ENCODE results near the gene EXOC4. TPM values are rescaled to one million over a fixed set of nuclear protein-coding genes. Genes with fewer than 3 reads are reported as not detected.

The EXOC4 gene
- total and polyA plus RNA-seq, 2 of the 8 experiments (the other 6 are each of a cell fraction or from before 2014, with no cell fraction given) = 27.0 to 67.3 TPM

GRCh38 chr7:133948588-133948987 lies 695.7 kb downstream of the EXOC4 start:
- no peak overlapping the region for H3K27ac ChIP-seq (ENCODE audit: low read depth, low read length)
- no peak overlapping the region for H3K9ac ChIP-seq (replicated peaks in 1 of 4; ENCODE audit: extremely low read depth in 1 of 4, low read depth in 3 of 4, low read length in 3 of 4)
- H3K14ac ChIP-seq (ENCODE audit: insufficient read length) = no peak overlapping the region
- WGBS, 2 experiments (ENCODE audit: extremely low coverage in 1 of 2, insufficient coverage in 1 of 2, insufficient read length in 1 of 2, insufficient replicate concordance in 2 of 2, low coverage in 1 of 2, low lambda C conversion rate in 2 of 2, missing lambda C conversion rate in 1 of 2) = 95% methylated on average over 6 of the region's 6 CpGs; no CpG with 5 or more reads in 1 of the 2 experiments
- no peak overlapping the region for H3K4ac ChIP-seq (replicated peaks; ENCODE audit: insufficient read length, low read depth, low read length)
- no peak overlapping the region for H2BK15ac ChIP-seq (ENCODE audit: low read length)
- H4K8ac ChIP-seq (ENCODE audit: extremely low read depth, insufficient read depth, low read length) = no peak overlapping the region
- no peak for DNase-seq (ENCODE audit: low read depth in 1 of 2, low spot score in 2 of 2)
- FAIRE-seq = no peak
- no peak overlapping the region for H2AK5ac ChIP-seq (ENCODE audit: low read depth, low read length)
- H3K23ac ChIP-seq (ENCODE audit: insufficient read length) = no peak overlapping the region
- H2BK12ac ChIP-seq (ENCODE audit: low read depth, low read length) = no peak overlapping the region
- H3K9me3 ChIP-seq (ENCODE audit: insufficient read depth in 2 of 2, low read depth in 1 of 2, low read length in 1 of 2) = no peaks in the 10 kb centered on the region
- H4K5ac ChIP-seq (ENCODE audit: insufficient read length, low read depth, low read length) = no peak overlapping the region
- H2BK5ac ChIP-seq (ENCODE audit: low read depth, low read length) = no peak overlapping the region
- H2BK20ac ChIP-seq (ENCODE audit: low read length) = no peak overlapping the region
- H3K4me3 ChIP-seq (ENCODE audit: extremely low read depth in 1 of 4, insufficient read depth in 2 of 4, low read depth in 3 of 4, low read length in 4 of 4) = no peak overlapping the region
- no peaks in the 10 kb centered on the region for H3K79me2 ChIP-seq (ENCODE audit: control insufficient read depth in 1 of 2, insufficient read depth in 2 of 2, low read length in 2 of 2)
- no peak overlapping the region for H3K56ac ChIP-seq (replicated peaks; ENCODE audit: insufficient read length, low read depth, low read length)
- no peak overlapping the region for H2BK120ac ChIP-seq (replicated peaks; ENCODE audit: low read depth, low read length)
- no peaks in the 10 kb centered on the region for H4K20me1 ChIP-seq (replicated peaks in 1 of 2; ENCODE audit: control insufficient read depth in 1 of 2, insufficient read depth in 2 of 2, low read length in 2 of 2)
- H3K79me1 ChIP-seq (ENCODE audit: low read depth, low read length) = no peaks in the 10 kb centered on the region
- H3K23me2 ChIP-seq (ENCODE audit: low read depth, low read length) = no peaks in the 10 kb centered on the region
- H3K27me3 ChIP-seq (replicated peaks in 1 of 4; ENCODE audit: control insufficient read depth in 3 of 4, extremely low read depth in 1 of 4, insufficient read depth in 3 of 4, low read length in 3 of 4) = no peaks in the 10 kb centered on the region
- H3K4me2 ChIP-seq (ENCODE audit: insufficient read depth in 1 of 2, low read depth in 2 of 2, low read length in 2 of 2) = no peak overlapping the region
- H2AFZ ChIP-seq (ENCODE audit: low read length) = no peak overlapping the region
- H3K4me1 ChIP-seq (replicated peaks in 1 of 4; ENCODE audit: control insufficient read depth in 3 of 4, insufficient read depth in 4 of 4, low read length in 3 of 4) = peaks cover 0 to 6% (median 1%) of the 10 kb centered on the region in 4 experiments; a peak in 3 of 7 replicates
- ChIA-PET POLR2A (ENCODE audit: partially characterized antibody) (no interaction called here), CTCF (ENCODE audit: partially characterized antibody) (no interaction called here)
- H3K36me3 ChIP-seq (ENCODE audit: control insufficient read depth in 2 of 4, insufficient read depth in 4 of 4, low read length in 3 of 4) = no peaks in the 10 kb centered on the region
- no peak overlapping the region for H3K18ac ChIP-seq (ENCODE audit: extremely low read depth, low read length)
- H4K91ac ChIP-seq (replicated peaks; ENCODE audit: insufficient read length, low read length) = no peak overlapping the region
- TF ChIP-seq RAD21 (IDR thresholded peaks at IDR 0.05 in 1 of 2, conservative IDR thresholded peaks at IDR 0.05 in 1 of 2; ENCODE audit: low read depth in 2 of 2, low read length in 2 of 2) (no peak), MAX (IDR thresholded peaks at IDR 0.05) (no peak), EGR1 (IDR thresholded peaks at IDR 0.05; ENCODE audit: borderline replicate concordance, low read depth, low read length) (no peak), CBX8 (IDR thresholded peaks at IDR 0.05; ENCODE audit: borderline replicate concordance, low read depth, low read length) (no peak), CTBP2 (IDR thresholded peaks at IDR 0.05; ENCODE audit: borderline replicate concordance, insufficient read depth, insufficient read length, low read length) (no peak), SUZ12 (IDR thresholded peaks at IDR 0.05; ENCODE audit: low read length) (no peak), SIX5 (IDR thresholded peaks at IDR 0.05; ENCODE audit: low read depth, low read length) (no peak), EP300 (IDR thresholded peaks at IDR 0.05; ENCODE audit: borderline replicate concordance in 1 of 2, low read depth in 2 of 2, low read length in 2 of 2) (no peak), GABPA (IDR thresholded peaks at IDR 0.05; ENCODE audit: borderline replicate concordance, insufficient read depth, low read length) (no peak), CHD2 (IDR thresholded peaks at IDR 0.05; ENCODE audit: low read length) (no peak)
